Loucy (cell line): ENCODE measurements around the gene MYL2.

Experiments used
- H2AFZ ChIP-seq: fragments of 200-600 bp; sonication (generic); 2 replicates; pipeline ENCODE4 v1.6.0; 2016; ENCODE audit warnings: antibody characterized with exemption, mild to moderate bottlenecking, low read length, moderate library complexity
- H3F3A ChIP-seq: fragments of 200-600 bp; 2 replicates; pipeline ENCODE4 v1.6.0; 2016; ENCODE audit warnings: antibody characterized with exemption, low read depth, mild to moderate bottlenecking
- H3K27me3 ChIP-seq: fragments of 200-600 bp; sonication (generic); 2 replicates; pipeline ENCODE4 v1.6.1; 2014; ENCODE audit warnings: low read length, mild to moderate bottlenecking; ENCODE audit not compliant: insufficient read depth, poor library complexity, severe bottlenecking
- H3K36me3 ChIP-seq: fragments of 200-600 bp; sonication (generic); 2 replicates; pipeline ENCODE4 v1.6.1; 2016; ENCODE audit warnings: low read length; ENCODE audit not compliant: insufficient read depth
- H3K4me1 ChIP-seq: fragments of 200-600 bp; sonication (generic); 2 replicates; pipeline ENCODE4 v1.5.1; 2014; ENCODE audit warnings: low read length, mild to moderate bottlenecking; ENCODE audit not compliant: insufficient read depth, poor library complexity, severe bottlenecking
- H3K4me2 ChIP-seq: fragments of 200-600 bp; sonication (generic); 2 replicates; pipeline ENCODE4 v1.6.0; 2014; ENCODE audit warnings: antibody characterized with exemption, low read length, low read depth, mild to moderate bottlenecking; ENCODE audit not compliant: poor library complexity, severe bottlenecking
- H3K4me3 ChIP-seq: fragments of 200-600 bp; sonication (generic); 2 replicates; pipeline ENCODE4 v1.5.1; 2014; ENCODE audit warnings: low read length, mild to moderate bottlenecking, mixed read lengths; ENCODE audit not compliant: poor library complexity, severe bottlenecking
- H3K79me2 ChIP-seq: fragments of 200-600 bp; sonication (generic); 2 replicates; pipeline ENCODE4 v1.6.1; 2014; ENCODE audit warnings: low read length; ENCODE audit not compliant: insufficient read depth
- H3K9ac ChIP-seq: fragments of 200-600 bp; sonication (generic); 2 replicates; pipeline ENCODE4 v1.6.0; 2014; ENCODE audit warnings: mild to moderate bottlenecking, low read depth, low read length, moderate library complexity; ENCODE audit not compliant: poor library complexity, severe bottlenecking
- H3K9me2 ChIP-seq: fragments of 200-600 bp; sonication (generic); replicated peaks from 2 replicates; pipeline ENCODE4 v1.6.1; 2016; ENCODE audit warnings: low read depth, low read length, mixed read lengths
- H3K9me3 ChIP-seq: fragments of 200-600 bp; sonication (generic); 2 replicates; pipeline ENCODE4 v1.6.1; 2014; ENCODE audit warnings: mild to moderate bottlenecking, antibody characterized with exemption, low read length, low read depth; ENCODE audit not compliant: insufficient read depth
- H4K20me1 ChIP-seq: fragments of 200-600 bp; sonication (generic); 2 replicates; pipeline ENCODE4 v1.6.0; 2014; ENCODE audit warnings: antibody characterized with exemption, low read length, mild to moderate bottlenecking; ENCODE audit not compliant: insufficient read depth, poor library complexity, severe bottlenecking
- CTCF ChIP-seq: fragments of 200-600 bp; sonication (generic); conservative IDR thresholded peaks from 2 replicates; pipeline ENCODE4 v1.5.1; 2014; ENCODE audit warnings: mild to moderate bottlenecking, antibody characterized with exemption, low read length
- EZH2phosphoT487 ChIP-seq: fragments of 200-600 bp; IDR thresholded peaks from 2 replicates; pipeline ENCODE4 v1.6.1; 2018; ENCODE audit warnings: antibody characterized with exemption, mild to moderate bottlenecking, moderate library complexity, borderline replicate concordance

The MYL2 gene

GRCh38 chr12:110888256-110888991 lies 32.0 kb downstream of the MYL2 start:
- Histone ChIP-seq H3K79me2 (no peaks in the 10 kb centered on the region), H3K4me2 (peak overlapping the region; percentile 77), H3K4me3 (no peak overlapping the region), H3K9ac (no peak overlapping the region), H2AFZ (no peak overlapping the region), H3K9me3 (no peaks in the 10 kb centered on the region), H3F3A (no peaks in the 10 kb centered on the region), H3K27me3 (no peaks in the 10 kb centered on the region), H4K20me1 (no peaks in the 10 kb centered on the region), H3K4me1 (no peaks in the 10 kb centered on the region), H3K9me2 (no peaks in the 10 kb centered on the region), H3K36me3 (no peaks in the 10 kb centered on the region)
- TF ChIP-seq EZH2phosphoT487 (no peak), CTCF (peak; percentile 29; the same call in 1 of the 2 replicates)

- Histone ChIP-seq H3K4me2 (no peak overlapping the region), H3K4me1 (no peaks in the 10 kb centered on the region), H3K9me2 (no peaks in the 10 kb centered on the region), H2AFZ (no peak overlapping the region), H3K9ac (no peak overlapping the region), H3K9me3 (no peaks in the 10 kb centered on the region), H3K79me2 (no peaks in the 10 kb centered on the region), H3K27me3 (no peaks in the 10 kb centered on the region), H3K4me3 (no peak overlapping the region), H3F3A (no peaks in the 10 kb centered on the region), H3K36me3 (no peaks in the 10 kb centered on the region), H4K20me1 (no peaks in the 10 kb centered on the region)
- no peak for TF ChIP-seq CTCF
- no peak for TF ChIP-seq EZH2phosphoT487
Observed at GRCh38 chr12:110885152-110885840, 35.1 kb downstream of the MYL2 start.

- Histone ChIP-seq H3K9me2 (no peaks in the 10 kb centered on the region), H3K36me3 (no peaks in the 10 kb centered on the region), H3K4me1 (no peaks in the 10 kb centered on the region), H3K4me3 (no peak overlapping the region), H3K79me2 (no peaks in the 10 kb centered on the region), H2AFZ (no peak overlapping the region), H3K9ac (no peak overlapping the region), H3F3A (no peaks in the 10 kb centered on the region), H3K27me3 (no peaks in the 10 kb centered on the region), H4K20me1 (no peaks in the 10 kb centered on the region), H3K4me2 (no peak overlapping the region), H3K9me3 (no peaks in the 10 kb centered on the region)
- TF ChIP-seq EZH2phosphoT487 (no peak), CTCF (no peak)
Observed at GRCh38 chr12:110883251-110883650, 37.1 kb downstream of the MYL2 start.
